Activated CD4-positive, alpha-beta memory T cell treated with anti-CD3 and anti-CD28 coated beads for 36 hours (primary cell): ENCODE data around the gene IMP4. TPM values are rescaled to one million over a fixed set of nuclear protein-coding genes. Genes with fewer than 3 reads are reported as not detected.

Experiments
- CTCF ChIA-PET: fragments of 350-600 bp; sonication (Branson Sonifier 250); formaldehyde crosslinking; loops from one replicate; lab custom pipeline; 2021; ENCODE audit warnings: antibody characterized with exemption, inconsistent platforms; lab: Charles Lee
- POLR2A ChIA-PET: fragments of 350-600 bp; sonication (Branson Sonifier 250); formaldehyde crosslinking; loops from one replicate; lab custom pipeline; 2021; ENCODE audit warnings: antibody characterized with exemption; lab: Charles Lee
- DNase-seq: peaks from one replicate; pipeline ENCODE4 v3.0.0-alpha.2; 2020
- H3K27ac Mint-ChIP-seq: one replicate; pipeline ENCODE4 v1.8.0; 2021; ENCODE audit warnings: mixed read lengths
- H3K27me3 Mint-ChIP-seq: one replicate; pipeline ENCODE4 v1.8.0; 2021; ENCODE audit warnings: mixed read lengths
- H3K36me3 Mint-ChIP-seq: one replicate; pipeline ENCODE4 v1.8.0; 2021; ENCODE audit warnings: mixed read lengths
- H3K4me1 Mint-ChIP-seq: one replicate; pipeline ENCODE4 v1.8.0; 2021; ENCODE audit warnings: low read depth, mixed read lengths
- H3K4me3 Mint-ChIP-seq: one replicate; pipeline ENCODE4 v1.8.0; 2021; ENCODE audit warnings: mild to moderate bottlenecking, mixed read lengths
- H3K9me3 Mint-ChIP-seq: one replicate; pipeline ENCODE4 v1.8.0; 2021; ENCODE audit warnings: mixed read lengths
- intact Hi-C: fragments of 100-400 bp; cut with micrococcal nuclease; formaldehyde crosslinking; loops from one replicate; pipeline ENCODE4 v1.15.1; 2023
- total RNA-seq, 2 experiments: library from RNA; stranded (reverse); gene quantifications; one replicate each; pipeline ENCODE4 v1.2.3, GENCODE V29; 2021

Gene IMP4
- total RNA-seq, 2 experiments from 2014 or later: 125 to 128 TPM

DNA sequence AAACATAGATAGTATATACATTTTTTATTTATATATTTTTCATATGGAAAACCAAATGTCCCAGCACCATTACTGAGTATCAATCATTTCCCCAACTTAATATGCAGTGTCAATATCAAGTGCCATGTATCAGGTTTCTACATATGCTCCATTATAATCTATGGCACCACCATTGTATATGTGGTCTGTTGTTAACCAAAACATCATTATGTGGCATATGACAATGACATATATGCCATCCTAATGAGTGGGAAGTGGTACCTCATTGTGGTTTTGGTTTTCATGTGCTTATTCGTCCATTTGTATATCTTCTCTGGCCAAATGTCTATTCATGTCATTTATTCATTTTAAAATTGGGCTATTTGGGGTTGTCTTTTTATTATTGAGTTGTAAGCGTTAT lies 22.4 kb downstream of the IMP4 start:
- H3K4me3 Mint-ChIP-seq: no peak overlapping the region
- ChIA-PET CTCF (no interaction called here), POLR2A (no interaction called here)
- H3K27ac Mint-ChIP-seq: no peak overlapping the region
- no peaks in the 10 kb centered on the region for H3K9me3 Mint-ChIP-seq
- H3K27me3 Mint-ChIP-seq: no peaks in the 10 kb centered on the region
- peaks cover 3% of the 10 kb centered on the region for H3K4me1 Mint-ChIP-seq
- peaks cover 3% of the 10 kb centered on the region for H3K36me3 Mint-ChIP-seq
- DNase-seq: no peak
- intact Hi-C loops: no loop called here

- Mint-ChIP-seq H3K27me3 (no peaks in the 10 kb centered on the region), H3K4me1 (peaks cover 12% of the 10 kb centered on the region), H3K4me3 (no peak overlapping the region), H3K27ac (no peak overlapping the region), H3K9me3 (no peaks in the 10 kb centered on the region), H3K36me3 (peaks cover 11% of the 10 kb centered on the region)
- ChIA-PET POLR2A (no interaction called here), CTCF (no interaction called here)
- intact Hi-C loops: no loop called here
- no peak for DNase-seq
These were observed 23.3 kb downstream of the IMP4 start for GRCh38 chr2:130365963-130366362.

- peaks cover 17% of the 10 kb centered on the region for H3K36me3 Mint-ChIP-seq
- H3K9me3 Mint-ChIP-seq: no peaks in the 10 kb centered on the region
- H3K4me3 Mint-ChIP-seq: no peak overlapping the region
- ChIA-PET POLR2A (no interaction called here), CTCF (no interaction called here)
- intact Hi-C loops: no loop called here
- DNase-seq: no peak
- no peaks in the 10 kb centered on the region for H3K27me3 Mint-ChIP-seq
- H3K27ac Mint-ChIP-seq: no peak overlapping the region
- peaks cover 16% of the 10 kb centered on the region for H3K4me1 Mint-ChIP-seq
These were observed 24.0 kb downstream of the IMP4 start for GRCh38 chr2:130366720-130367119.

DNA sequence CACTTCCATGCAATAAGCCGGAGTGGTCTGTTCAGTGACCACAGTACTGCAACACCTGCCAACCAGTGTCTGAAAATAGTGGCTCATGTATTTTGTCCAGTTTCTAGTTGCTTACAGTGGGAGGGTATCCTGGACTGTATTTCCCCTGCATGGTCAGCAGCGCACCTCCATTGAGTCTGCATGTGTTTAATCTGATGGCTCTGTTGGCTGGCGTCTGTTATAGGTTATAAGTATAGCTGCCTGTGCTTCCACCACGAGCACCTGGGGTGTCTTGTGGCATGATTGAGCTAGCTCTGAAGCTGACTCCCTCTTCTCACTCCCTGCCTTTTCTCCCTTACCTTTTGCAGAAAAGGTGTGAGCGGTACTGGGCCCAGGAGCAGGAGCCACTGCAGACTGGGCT lies 26.1 kb downstream of the IMP4 start:
- Mint-ChIP-seq H3K27me3 (no peaks in the 10 kb centered on the region), H3K4me3 (no peak overlapping the region), H3K27ac (no peak overlapping the region), H3K9me3 (no peaks in the 10 kb centered on the region), H3K4me1 (peaks cover 23% of the 10 kb centered on the region), H3K36me3 (peaks cover 27% of the 10 kb centered on the region)
- POLR2A ChIA-PET: interaction anchor here (3.1 kb wide), 1 partner anchor 27 kb away, joined by 32 read pairs; the partner anchor contains the start of gene IMP4
- CTCF ChIA-PET: no interaction called here
- DNase-seq: no peak
- intact Hi-C loops: no loop called here

DNA sequence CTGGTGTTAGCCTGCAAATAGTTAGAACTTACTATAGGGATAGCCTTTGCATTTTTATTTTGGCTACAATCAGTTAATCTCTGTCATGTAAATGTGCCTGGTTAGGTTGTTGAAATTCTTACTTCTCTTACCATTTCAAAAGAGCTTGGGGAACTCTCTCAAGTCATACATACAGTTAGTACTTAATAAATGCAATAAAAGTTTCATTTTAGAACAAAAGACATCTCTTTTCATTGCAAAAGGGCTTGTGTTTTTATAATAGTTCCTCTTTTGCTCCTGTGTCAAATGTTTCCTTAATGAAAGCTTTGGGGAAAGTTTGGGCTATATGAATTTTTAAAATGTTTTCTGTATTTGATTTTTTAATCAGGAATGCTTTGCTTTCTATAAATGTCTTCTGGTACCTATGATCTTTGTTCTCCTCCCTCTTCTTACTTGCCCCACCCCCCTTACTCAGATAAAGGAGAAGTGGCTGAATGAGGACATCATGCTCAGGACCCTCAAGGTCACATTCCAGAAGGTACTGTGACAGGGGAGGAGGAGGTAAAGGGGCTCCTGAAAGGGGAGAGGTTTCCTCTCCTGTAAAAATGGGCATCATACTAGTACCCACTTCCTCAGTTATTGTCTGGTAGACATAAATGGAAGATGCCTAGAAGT lies 26.7 kb downstream of the IMP4 start:
- no peak overlapping the region for H3K4me3 Mint-ChIP-seq

GRCh38 chr2:130369965-130370341 lies 27.3 kb downstream of the IMP4 start:
- H3K4me1 Mint-ChIP-seq: peaks cover 34% of the 10 kb centered on the region
- CTCF ChIA-PET: interaction anchor here (1.2 kb wide), 1 partner anchor 28 kb away, joined by 4 read pairs; the partner anchor contains the start of gene IMP4
- intact Hi-C loops: loop anchor here (5.0 kb wide), 2 partner anchors 357 to 722 kb away; partner anchors contain the start of genes FAM168B and GPR148

More for the DNA sequence above, 26.7 kb downstream of the IMP4 start:
- peaks cover 33% of the 10 kb centered on the region for H3K36me3 Mint-ChIP-seq
- no peak overlapping the region for H3K27ac Mint-ChIP-seq
- no peak for DNase-seq
- peaks cover 29% of the 10 kb centered on the region for H3K4me1 Mint-ChIP-seq
- H3K27me3 Mint-ChIP-seq: no peaks in the 10 kb centered on the region
- intact Hi-C loops: no loop called here
- ChIA-PET POLR2A (interaction anchor here (0.6 to 3.1 kb wide), 2 partner anchors 15 to 27 kb away, joined by 3 to 32 read pairs; partner anchors contain the start of gene IMP4), CTCF (interaction anchor here (1.2 kb wide), 1 partner anchor 27 kb away, joined by 4 read pairs; the partner anchor contains the start of gene IMP4)
- no peaks in the 10 kb centered on the region for H3K9me3 Mint-ChIP-seq

GRCh38 chr2:130370490-130370889 lies 27.8 kb downstream of the IMP4 start:
- CTCF ChIA-PET: interaction anchor here (0.7 to 1.4 kb wide), 3 partner anchors 28 to 189 kb away, joined by 3 to 15 read pairs (median 4); partner anchors contain the start of genes IMP4 and SMPD4
- Mint-ChIP-seq H3K9me3 (no peaks in the 10 kb centered on the region), H3K4me3 (peak overlapping the region; percentile 87), H3K27ac (peak overlapping the region; percentile 98), H3K27me3 (no peaks in the 10 kb centered on the region), H3K4me1 (peaks cover 38% of the 10 kb centered on the region), H3K36me3 (peaks cover 41% of the 10 kb centered on the region)
- DNase-seq: peak; percentile 74
- POLR2A ChIA-PET: interaction anchor here (1.3 to 3.1 kb wide), 4 partner anchors 10 to 189 kb away, joined by 3 to 32 read pairs (median 4); partner anchors contain the start of genes IMP4, PTPN18 and SMPD4
- intact Hi-C loops: loop anchor here (5.0 kb wide), 2 partner anchors 357 to 722 kb away; partner anchors contain the start of genes FAM168B and GPR148

More at GRCh38 chr2:130369965-130370341, 27.3 kb downstream of the IMP4 start:
- no peak for DNase-seq
- POLR2A ChIA-PET: interaction anchor here (0.6 to 3.1 kb wide), 3 partner anchors 16 to 188 kb away, joined by 3 to 32 read pairs (median 3); partner anchors contain the start of genes IMP4 and SMPD4
- H3K36me3 Mint-ChIP-seq: peaks cover 37% of the 10 kb centered on the region
- no peak overlapping the region for H3K4me3 Mint-ChIP-seq
- no peaks in the 10 kb centered on the region for H3K9me3 Mint-ChIP-seq
- peak overlapping the region; percentile 98 for H3K27ac Mint-ChIP-seq
- H3K27me3 Mint-ChIP-seq: no peaks in the 10 kb centered on the region

- CTCF ChIA-PET: interaction anchor here (0.8 to 1.4 kb wide), 2 partner anchors 29 to 36 kb away, joined by 3 to 15 read pairs; partner anchors contain the start of gene IMP4
- peaks cover 49% of the 10 kb centered on the region for H3K36me3 Mint-ChIP-seq
- H3K27ac Mint-ChIP-seq: peak overlapping the region; percentile 98
- H3K27me3 Mint-ChIP-seq: no peaks in the 10 kb centered on the region
- DNase-seq: no peak
- H3K4me3 Mint-ChIP-seq: peak overlapping the region; percentile 87
- POLR2A ChIA-PET: interaction anchor here (1.3 to 3.1 kb wide), 3 partner anchors 8 to 29 kb away, joined by 3 to 32 read pairs (median 6); partner anchors contain the start of genes IMP4 and PTPN18
- H3K9me3 Mint-ChIP-seq: no peaks in the 10 kb centered on the region
- peaks cover 50% of the 10 kb centered on the region for H3K4me1 Mint-ChIP-seq
- intact Hi-C loops: loop anchor here (1.0 to 5.0 kb wide), 6 partner anchors 15 to 721 kb away; partner anchors contain the start of genes FAM168B, GPR148, IMP4 and MZT2B
These were observed 29.0 kb downstream of the IMP4 start for GRCh38 chr2:130371723-130372054.

GRCh38 chr2:130372055-130372832 lies 29.5 kb downstream of the IMP4 start:
- Mint-ChIP-seq H3K27ac (peak overlapping the region; percentile 98), H3K9me3 (no peaks in the 10 kb centered on the region), H3K27me3 (no peaks in the 10 kb centered on the region), H3K36me3 (peaks cover 49% of the 10 kb centered on the region), H3K4me1 (peaks cover 56% of the 10 kb centered on the region), H3K4me3 (peak overlapping the region; percentile 87)
- DNase-seq: peak; percentile 82
- intact Hi-C loops: loop anchor here (1.0 to 5.0 kb wide), 4 partner anchors 19 to 720 kb away; partner anchors contain the start of genes FAM168B, GPR148 and MZT2B
- ChIA-PET CTCF (interaction anchor here (0.8 to 1.9 kb wide), 10 partner anchors 10 to 39 kb away, joined by 3 to 15 read pairs (median 8); partner anchors contain the start of genes IMP4 and PTPN18), POLR2A (interaction anchor here (1.3 to 3.1 kb wide), 4 partner anchors 9 to 30 kb away, joined by 4 to 32 read pairs (median 14); partner anchors contain the start of gene IMP4)

DNA sequence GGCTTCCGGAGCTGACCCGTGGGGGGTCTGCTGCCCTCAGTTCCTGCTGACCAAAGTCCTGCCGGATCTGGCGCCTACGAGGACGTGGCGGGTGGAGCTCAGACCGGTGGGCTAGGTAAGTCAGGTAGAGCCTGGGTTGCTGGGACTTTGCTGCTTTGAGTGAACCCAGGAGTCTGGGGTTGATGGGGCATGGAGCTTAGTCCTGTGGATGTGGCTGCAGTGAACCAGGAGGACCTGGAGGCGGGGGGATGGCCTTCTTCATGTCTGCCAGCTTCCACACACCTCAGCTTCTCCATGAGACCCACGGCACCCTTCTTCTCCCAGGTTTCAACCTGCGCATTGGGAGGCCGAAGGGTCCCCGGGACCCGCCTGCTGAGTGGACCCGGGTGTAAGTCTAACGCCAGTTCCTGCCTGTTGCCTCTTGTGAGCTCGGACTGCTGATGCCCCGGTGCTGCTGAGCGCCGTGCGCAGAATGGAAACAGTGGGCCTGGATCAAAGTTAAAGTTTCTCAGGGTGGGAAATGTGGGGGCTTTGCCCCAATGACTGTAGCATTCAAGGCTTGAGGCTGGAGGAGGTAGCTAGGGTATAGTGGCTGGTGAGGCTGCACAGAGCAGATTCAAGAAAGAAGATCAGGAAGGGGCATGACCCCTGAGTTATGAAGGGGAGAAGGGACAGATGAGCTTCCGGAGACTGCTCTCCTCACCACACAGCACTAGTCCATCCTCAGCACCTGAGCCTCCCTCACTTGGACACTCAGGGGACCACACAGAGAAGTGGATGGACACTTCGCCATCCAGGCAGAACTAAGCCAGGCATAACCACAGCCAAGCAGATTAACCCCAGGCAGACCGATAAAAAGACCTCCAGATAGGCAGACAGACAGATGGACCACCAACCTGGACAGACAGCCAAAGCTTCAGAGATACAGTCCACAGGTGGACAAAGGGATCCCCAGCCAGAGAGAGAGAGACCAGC lies 30.4 kb downstream of the IMP4 start:
- Mint-ChIP-seq H3K27me3 (no peaks in the 10 kb centered on the region), H3K36me3 (peaks cover 49% of the 10 kb centered on the region), H3K4me3 (peak overlapping the region; percentile 87), H3K4me1 (peaks cover 63% of the 10 kb centered on the region), H3K27ac (peak overlapping the region; percentile 98), H3K9me3 (no peaks in the 10 kb centered on the region)
- POLR2A ChIA-PET: interaction anchor here (1.3 to 1.6 kb wide), 3 partner anchors 8 to 31 kb away, joined by 4 to 22 read pairs (median 5); partner anchors contain the start of gene IMP4
- no peak for DNase-seq
- CTCF ChIA-PET: interaction anchor here (0.7 to 1.9 kb wide), 11 partner anchors 11 to 424 kb away, joined by 3 to 11 read pairs (median 6); partner anchors contain the start of genes IMP4 and PTPN18
- intact Hi-C loops: loop anchor here (1.0 to 5.0 kb wide), 4 partner anchors 18 to 719 kb away; partner anchors contain the start of genes FAM168B, GPR148 and MZT2B
